ENCODE results near the gene ORC5.

DNA sequence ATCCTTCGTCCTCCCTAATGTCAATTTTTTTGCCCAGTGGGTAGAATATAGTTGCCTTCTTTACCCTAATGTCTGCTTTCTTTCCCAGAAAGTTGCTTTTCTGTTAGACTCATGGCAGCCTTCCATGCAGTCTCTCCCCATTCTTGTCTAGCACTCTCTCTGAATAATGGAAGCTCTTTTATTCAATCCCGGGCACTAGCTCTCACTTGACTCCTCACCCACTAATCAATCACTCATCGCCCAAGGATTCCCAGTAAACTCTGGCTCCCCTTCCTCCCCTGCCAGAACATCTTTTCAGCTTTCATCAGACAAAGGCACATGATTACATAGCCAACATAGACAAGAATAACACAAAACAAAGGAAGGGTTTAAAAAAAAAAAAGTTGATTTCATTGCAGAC is 118.2 kb downstream of the ORC5 start:
- TF ChIP-seq POLR2A (IDR thresholded peaks at IDR 0.05): no peak
- TF ChIP-seq, protein P1, sequence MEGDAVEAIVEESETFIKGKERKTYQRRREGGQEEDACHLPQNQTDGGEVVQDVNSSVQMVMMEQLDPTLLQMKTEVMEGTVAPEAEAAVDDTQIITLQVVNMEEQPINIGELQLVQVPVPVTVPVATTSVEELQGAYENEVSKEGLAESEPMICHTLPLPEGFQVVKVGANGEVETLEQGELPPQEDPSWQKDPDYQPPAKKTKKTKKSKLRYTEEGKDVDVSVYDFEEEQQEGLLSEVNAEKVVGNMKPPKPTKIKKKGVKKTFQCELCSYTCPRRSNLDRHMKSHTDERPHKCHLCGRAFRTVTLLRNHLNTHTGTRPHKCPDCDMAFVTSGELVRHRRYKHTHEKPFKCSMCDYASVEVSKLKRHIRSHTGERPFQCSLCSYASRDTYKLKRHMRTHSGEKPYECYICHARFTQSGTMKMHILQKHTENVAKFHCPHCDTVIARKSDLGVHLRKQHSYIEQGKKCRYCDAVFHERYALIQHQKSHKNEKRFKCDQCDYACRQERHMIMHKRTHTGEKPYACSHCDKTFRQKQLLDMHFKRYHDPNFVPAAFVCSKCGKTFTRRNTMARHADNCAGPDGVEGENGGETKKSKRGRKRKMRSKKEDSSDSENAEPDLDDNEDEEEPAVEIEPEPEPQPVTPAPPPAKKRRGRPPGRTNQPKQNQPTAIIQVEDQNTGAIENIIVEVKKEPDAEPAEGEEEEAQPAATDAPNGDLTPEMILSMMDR (IDR thresholded peaks at IDR 0.05): no peak

Data from vagina (tissue), 2 donors.